GM21515 (cell line): ENCODE measurements around the gene ASPN.

ENCODE experiments used
- ATAC-seq: cut with Tn5 transposase; IDR thresholded peaks from one replicate; pipeline ENCODE4 v1.9.1; 2021; ENCODE audit not compliant: unreplicated experiment

The ASPN gene

GRCh38 chr9:92506184-92506857 is 24.0 kb upstream of the ASPN start:
- no peak for ATAC-seq

- ATAC-seq, result no peak
Observed at GRCh38 chr9:92504881-92505280, 22.6 kb upstream of the ASPN start.

- ATAC-seq, result no peak
Observed at GRCh38 chr9:92503156-92503555, 20.9 kb upstream of the ASPN start.

GRCh38 chr9:92501671-92502393 is 19.5 kb upstream of the ASPN start:
- ATAC-seq, result no peak

- ATAC-seq, result no peak
Observed at GRCh38 chr9:92500725-92501124, 18.4 kb upstream of the ASPN start.

- ATAC-seq, result no peak
Observed at GRCh38 chr9:92499701-92500100, 17.4 kb upstream of the ASPN start.

GRCh38 chr9:92496396-92497176 is 14.3 kb upstream of the ASPN start:
- no peak for ATAC-seq

- no peak for ATAC-seq
Observed at GRCh38 chr9:92494856-92495255, 12.6 kb upstream of the ASPN start.

- no peak for ATAC-seq
Observed at GRCh38 chr9:92493749-92494387, 11.6 kb upstream of the ASPN start.

- no peak for ATAC-seq
Observed at GRCh38 chr9:92492781-92493401, 10.6 kb upstream of the ASPN start.

- no peak for ATAC-seq
Observed at GRCh38 chr9:92488681-92489550, 6.6 kb upstream of the ASPN start.

GRCh38 chr9:92486371-92486770 is 4.1 kb upstream of the ASPN start:
- ATAC-seq, result no peak

GRCh38 chr9:92484563-92484962 is 2.3 kb upstream of the ASPN start:
- no peak for ATAC-seq

- no peak for ATAC-seq
Observed at GRCh38 chr9:92483627-92484545, 1.6 kb upstream of the ASPN start.

GRCh38 chr9:92482805-92483204 is 499 bp upstream of the ASPN start:
- no peak for ATAC-seq

- ATAC-seq, result peak; percentile 58
Observed at GRCh38 chr9:92480986-92481633, 1.2 kb downstream of the ASPN start.

- ATAC-seq, result no peak
Observed at GRCh38 chr9:92480291-92480771, 2.0 kb downstream of the ASPN start.

- ATAC-seq, result no peak
Observed at GRCh38 chr9:92479346-92479745, 3.0 kb downstream of the ASPN start.
